Measurements from ENCODE around the gene NEUROG3. TPM values are rescaled to one million over a fixed set of nuclear protein-coding genes. Genes with fewer than 3 reads are reported as not detected.

NEUROG3 gene
- under 1 TPM in 3 of 9 donors, not detected in 6; 0.28 to 0.78 (median 0.48) TPM for total RNA-seq
- polyA plus RNA-seq: under 1 TPM in 1 of 3 donors, not detected in 2; 0.07 TPM
- long read RNA-seq, donor 1: 0 reads
- long read RNA-seq, donor 2: 0 reads
- long read RNA-seq, donor 3: 0 reads
- long read RNA-seq, donor 4: 0 reads
- long read RNA-seq, donor 5, partial matches to known transcripts: 0 of 1 reads
- long read RNA-seq, donor 5, other reads (novel, unspliced or antisense): 0 of 1 reads
- long read RNA-seq, donor 6: 0 reads
- long read RNA-seq, donor 7: 0 reads
- long read RNA-seq, donor 8: 0 reads
- long read RNA-seq, donor 9: 0 reads
- long read RNA-seq, donor 10: 0 reads

- peak in 2 of 7 donors; percentile 15 to 17 for DNase-seq
- TF ChIP-seq CTCF (IDR thresholded peaks at IDR 0.05) (no peak), POLR2A (IDR thresholded peaks at IDR 0.05) (no peak)
- H3K4me3 ChIP-seq: peak within 1 kb of the TSS in 1 of 4 donors; percentile 39
- WGBS, 4 donors: 1 to 3% (median 2%) methylated on average over 11 to 53 of the region's 53 CpGs
- H3K27ac ChIP-seq: no peak within 1 kb of the TSS
- H3K4me1 ChIP-seq (replicated peaks in 1 of 2): peaks cover 0 to 6% of the 10 kb centered on the region in 2 donors
- peaks cover 84% of the 10 kb centered on the region for H3K27me3 ChIP-seq
- H3K36me3 ChIP-seq (replicated peaks in 1 of 2): no peaks in the 10 kb centered on the region
- H3K9me3 ChIP-seq (replicated peaks in 1 of 3): no peaks in the 10 kb centered on the region
- intact Hi-C loops (cut with DNase I): no loop called here
Measured at GRCh38 chr10:69573056-69573806, at the start of gene NEUROG3. NEUROG3 (minus strand) TSS chr10:69573422; CDS start chr10:69573043, 379 bp downstream.

DNA sequence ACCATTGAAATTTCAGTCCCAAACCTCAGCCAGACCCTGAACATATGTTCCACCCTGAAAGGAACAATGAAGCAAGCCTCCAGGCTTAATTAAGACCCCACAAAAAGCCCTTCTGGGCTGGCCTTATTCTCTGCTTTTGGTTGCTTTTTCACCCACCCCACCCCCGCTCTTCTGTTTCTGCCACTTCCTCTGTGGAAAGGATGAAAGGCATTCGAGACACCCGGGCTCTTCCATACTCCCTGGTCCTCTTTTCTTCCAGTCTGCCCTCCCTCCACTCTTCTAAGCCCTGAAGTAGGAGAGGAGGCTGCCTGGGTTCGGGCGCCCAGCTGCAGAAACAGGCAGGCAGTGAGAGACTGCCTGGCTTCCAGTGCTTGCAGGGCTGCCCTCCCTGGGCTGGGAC is 47.4 kb upstream of the NEUROG3 start:
- Histone ChIP-seq H3K27me3 (no peaks in the 10 kb centered on the region), H3K36me3 (replicated peaks in 1 of 2) (no peaks in the 10 kb centered on the region), H3K4me1 (replicated peaks in 1 of 2) (no peaks in the 10 kb centered on the region), H3K4me3 (no peak overlapping the region), H3K9me3 (replicated peaks in 1 of 3) (no peaks in the 10 kb centered on the region), H3K27ac (no peak overlapping the region)
- DNase-seq: no peak
- WGBS, 4 donors: 42 to 52% (median 44%) methylated on average over 5 of the region's 5 CpGs
- TF ChIP-seq CTCF (IDR thresholded peaks at IDR 0.05): no peak
- no peak for TF ChIP-seq POLR2A (IDR thresholded peaks at IDR 0.05)
- intact Hi-C loops (cut with DNase I): no loop called here

DNA sequence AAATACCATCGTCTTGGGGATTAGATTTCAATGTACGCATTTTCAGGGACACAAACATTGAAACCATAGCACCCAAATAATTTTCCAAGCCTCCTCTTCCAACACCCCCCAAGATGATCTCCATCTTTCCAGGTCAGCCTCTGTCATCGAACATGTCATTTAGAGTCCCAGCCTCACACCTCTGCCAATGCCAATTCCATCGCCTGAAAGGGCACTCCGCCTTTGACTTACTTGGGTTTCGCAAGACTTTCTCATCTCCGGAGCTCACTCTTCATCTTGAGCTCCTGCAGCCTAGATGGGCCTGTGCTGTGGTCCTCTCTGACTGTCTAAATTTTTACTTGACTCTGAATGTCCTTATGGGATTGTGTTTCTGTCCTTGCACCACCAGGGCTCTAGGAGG is 46.4 kb upstream of the NEUROG3 start:
- WGBS, 4 donors: 77 to 91% (median 86%) methylated on average over 7 of the region's 7 CpGs
- Histone ChIP-seq H3K4me3 (no peak overlapping the region), H3K27me3 (no peaks in the 10 kb centered on the region), H3K4me1 (replicated peaks in 1 of 2) (no peaks in the 10 kb centered on the region), H3K27ac (no peak overlapping the region), H3K9me3 (replicated peaks in 1 of 3) (no peaks in the 10 kb centered on the region), H3K36me3 (replicated peaks in 1 of 2) (no peaks in the 10 kb centered on the region)
- DNase-seq: no peak
- no peak for TF ChIP-seq CTCF (IDR thresholded peaks at IDR 0.05)
- no peak for TF ChIP-seq POLR2A (IDR thresholded peaks at IDR 0.05)
- intact Hi-C loops (cut with DNase I): no loop called here

GRCh38 chr10:69618746-69619145 is 45.5 kb upstream of the NEUROG3 start:
- no peaks in the 10 kb centered on the region for H3K9me3 ChIP-seq (replicated peaks in 1 of 3)
- no peak overlapping the region for H3K4me3 ChIP-seq
- intact Hi-C loops (cut with DNase I): no loop called here
- H3K36me3 ChIP-seq (replicated peaks in 1 of 2): no peaks in the 10 kb centered on the region
- 64 to 77% (median 74%) methylated on average over 2 of the region's 2 CpGs for WGBS, 4 donors
- no peak for DNase-seq
- no peak overlapping the region for H3K27ac ChIP-seq
- TF ChIP-seq CTCF (IDR thresholded peaks at IDR 0.05) (no peak), POLR2A (IDR thresholded peaks at IDR 0.05) (no peak)
- no peaks in the 10 kb centered on the region for H3K4me1 ChIP-seq (replicated peaks in 1 of 2)
- no peaks in the 10 kb centered on the region for H3K27me3 ChIP-seq

Data from adrenal gland (tissue), 19 donors.